ENCODE measurements around the gene CEACAM6.

The CEACAM6 gene

DNA sequence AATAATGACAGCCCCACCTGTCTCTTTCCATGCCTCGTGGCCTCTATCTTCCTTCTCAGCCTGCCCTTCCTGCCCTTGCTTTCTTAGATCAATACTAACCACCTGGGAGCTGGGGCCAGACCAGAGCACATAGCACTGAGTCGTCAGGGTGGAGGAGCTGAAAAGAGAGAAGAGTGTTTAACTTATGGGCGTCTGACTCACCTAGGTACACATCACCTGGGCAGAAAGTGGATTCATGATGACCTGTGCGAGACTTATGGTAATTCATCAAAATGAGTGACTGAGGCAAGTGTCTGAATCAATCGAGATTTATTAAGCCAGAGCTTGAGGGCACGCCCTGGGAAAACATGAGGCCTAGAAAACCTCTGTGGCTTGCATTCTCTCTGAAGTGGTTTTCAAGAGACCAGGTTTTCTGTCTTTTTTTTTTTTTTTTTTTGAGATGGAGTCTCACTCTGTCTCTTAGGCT lies 19.2 kb downstream of the CEACAM6 start:
- H3K9ac ChIP-seq (ENCODE audit: low read length), result no peak overlapping the region
- no peaks in the 10 kb centered on the region for H3K36me3 ChIP-seq (ENCODE audit: insufficient read depth, low read length)
- TF ChIP-seq EZH2 (IDR thresholded peaks at IDR 0.05; ENCODE audit: borderline replicate concordance, low read length), result no peak
- H3K4me2 ChIP-seq (ENCODE audit: low read length), result no peak overlapping the region
- H4K20me1 ChIP-seq (ENCODE audit: insufficient read depth, low read length), result no peaks in the 10 kb centered on the region
- no peak overlapping the region for H3K4me3 ChIP-seq (ENCODE audit: low read depth, low read length, poor library complexity, severe bottlenecking)
- no peak overlapping the region for H2AFZ ChIP-seq (ENCODE audit: low read length)
- H3K27me3 ChIP-seq (ENCODE audit: insufficient read depth, low read length), result no peaks in the 10 kb centered on the region
- H3K9me2 ChIP-seq (ENCODE audit: low read depth, low read length), result no peaks in the 10 kb centered on the region
- no peaks in the 10 kb centered on the region for H3K79me2 ChIP-seq (ENCODE audit: insufficient read depth, low read length)
- H3F3A ChIP-seq (ENCODE audit: insufficient read depth, low read length), result no peaks in the 10 kb centered on the region
- no peak overlapping the region for H3K27ac ChIP-seq (ENCODE audit: low read depth, low read length, poor library complexity, severe bottlenecking)
- no peaks in the 10 kb centered on the region for H3K9me3 ChIP-seq (ENCODE audit: low read length)
- no peaks in the 10 kb centered on the region for H3K4me1 ChIP-seq (ENCODE audit: insufficient read depth, low read length, severe bottlenecking)

DNA sequence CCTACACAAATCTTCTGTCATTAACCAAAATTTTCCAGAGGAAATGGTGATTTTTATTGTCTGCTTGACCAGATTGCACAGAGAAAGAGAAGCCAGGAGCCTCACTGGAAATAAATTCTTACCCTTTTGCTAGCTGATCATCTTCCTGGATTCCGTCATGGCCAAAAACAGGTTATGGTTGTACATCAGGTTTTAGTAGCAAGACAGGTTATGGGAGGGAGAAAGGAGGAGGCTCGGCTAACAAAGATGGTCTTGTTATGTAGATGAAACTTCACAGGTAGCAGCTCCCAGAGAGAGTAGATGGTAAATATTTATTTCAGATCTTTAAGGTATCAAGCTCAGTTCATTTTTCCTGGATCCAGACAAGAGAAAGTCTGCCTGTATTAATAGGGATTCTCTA lies 21.4 kb downstream of the CEACAM6 start:
- no peak for TF ChIP-seq EZH2 (IDR thresholded peaks at IDR 0.05; ENCODE audit: borderline replicate concordance, low read length)
- TF ChIP-seq, protein P1, sequence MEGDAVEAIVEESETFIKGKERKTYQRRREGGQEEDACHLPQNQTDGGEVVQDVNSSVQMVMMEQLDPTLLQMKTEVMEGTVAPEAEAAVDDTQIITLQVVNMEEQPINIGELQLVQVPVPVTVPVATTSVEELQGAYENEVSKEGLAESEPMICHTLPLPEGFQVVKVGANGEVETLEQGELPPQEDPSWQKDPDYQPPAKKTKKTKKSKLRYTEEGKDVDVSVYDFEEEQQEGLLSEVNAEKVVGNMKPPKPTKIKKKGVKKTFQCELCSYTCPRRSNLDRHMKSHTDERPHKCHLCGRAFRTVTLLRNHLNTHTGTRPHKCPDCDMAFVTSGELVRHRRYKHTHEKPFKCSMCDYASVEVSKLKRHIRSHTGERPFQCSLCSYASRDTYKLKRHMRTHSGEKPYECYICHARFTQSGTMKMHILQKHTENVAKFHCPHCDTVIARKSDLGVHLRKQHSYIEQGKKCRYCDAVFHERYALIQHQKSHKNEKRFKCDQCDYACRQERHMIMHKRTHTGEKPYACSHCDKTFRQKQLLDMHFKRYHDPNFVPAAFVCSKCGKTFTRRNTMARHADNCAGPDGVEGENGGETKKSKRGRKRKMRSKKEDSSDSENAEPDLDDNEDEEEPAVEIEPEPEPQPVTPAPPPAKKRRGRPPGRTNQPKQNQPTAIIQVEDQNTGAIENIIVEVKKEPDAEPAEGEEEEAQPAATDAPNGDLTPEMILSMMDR (IDR thresholded peaks at IDR 0.05; ENCODE audit: low read length), result no peak
- H3K9me3 ChIP-seq (ENCODE audit: low read length), result no peaks in the 10 kb centered on the region
- H3K9ac ChIP-seq (ENCODE audit: low read length), result no peak overlapping the region
- H3K79me2 ChIP-seq (ENCODE audit: insufficient read depth, low read length), result no peaks in the 10 kb centered on the region
- H3K27ac ChIP-seq (ENCODE audit: low read depth, low read length, poor library complexity, severe bottlenecking), result no peak overlapping the region
- no peak overlapping the region for H2AFZ ChIP-seq (ENCODE audit: low read length)
- no peaks in the 10 kb centered on the region for H3K4me1 ChIP-seq (ENCODE audit: insufficient read depth, low read length, severe bottlenecking)
- no peaks in the 10 kb centered on the region for H3F3A ChIP-seq (ENCODE audit: insufficient read depth, low read length)
- no peak overlapping the region for H3K4me2 ChIP-seq (ENCODE audit: low read length)
- H3K9me2 ChIP-seq (ENCODE audit: low read depth, low read length), result no peaks in the 10 kb centered on the region
- H4K20me1 ChIP-seq (ENCODE audit: insufficient read depth, low read length), result no peaks in the 10 kb centered on the region
- H3K27me3 ChIP-seq (ENCODE audit: insufficient read depth, low read length), result no peaks in the 10 kb centered on the region; the same call in 1 of the 2 replicates
- H3K36me3 ChIP-seq (ENCODE audit: insufficient read depth, low read length), result no peaks in the 10 kb centered on the region
- no peak overlapping the region for H3K4me3 ChIP-seq (ENCODE audit: low read depth, low read length, poor library complexity, severe bottlenecking)

DNA sequence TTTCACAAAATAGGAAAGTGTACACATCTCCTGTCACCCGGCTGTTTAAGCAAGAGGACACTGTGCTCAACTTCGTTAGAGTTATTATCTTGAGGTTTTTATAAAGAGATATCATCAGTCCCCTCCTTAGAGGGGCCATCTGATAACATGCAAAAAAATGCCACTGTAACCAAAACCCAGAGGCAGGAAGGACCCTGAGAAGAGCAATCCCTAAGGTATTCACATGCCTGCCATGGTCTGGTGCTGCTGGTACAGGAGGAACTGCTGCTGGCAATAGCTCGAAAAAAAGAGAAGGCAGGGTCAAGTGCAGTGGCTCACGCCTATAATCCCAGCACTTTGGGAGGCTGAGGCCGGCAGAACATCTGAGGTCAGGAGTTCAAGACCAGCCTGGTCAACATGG lies 28.3 kb downstream of the CEACAM6 start:
- TF ChIP-seq EZH2 (IDR thresholded peaks at IDR 0.05; ENCODE audit: borderline replicate concordance, low read length), result no peak
- TF ChIP-seq, protein P1 (IDR thresholded peaks at IDR 0.05; ENCODE audit: low read length), result no peak
- Histone ChIP-seq H3K9ac (ENCODE audit: low read length) (no peak overlapping the region), H3K4me1 (ENCODE audit: insufficient read depth, low read length, severe bottlenecking) (no peaks in the 10 kb centered on the region), H3K9me3 (ENCODE audit: low read length) (no peaks in the 10 kb centered on the region), H3K9me2 (ENCODE audit: low read depth, low read length) (no peaks in the 10 kb centered on the region), H3K79me2 (ENCODE audit: insufficient read depth, low read length) (no peaks in the 10 kb centered on the region), H3K27ac (ENCODE audit: low read depth, low read length, poor library complexity, severe bottlenecking) (no peak overlapping the region), H3K4me2 (ENCODE audit: low read length) (no peak overlapping the region), H3K36me3 (ENCODE audit: insufficient read depth, low read length) (no peaks in the 10 kb centered on the region), H2AFZ (ENCODE audit: low read length) (no peak overlapping the region), H3F3A (ENCODE audit: insufficient read depth, low read length) (no peaks in the 10 kb centered on the region), H4K20me1 (ENCODE audit: insufficient read depth, low read length) (no peaks in the 10 kb centered on the region), H3K27me3 (ENCODE audit: insufficient read depth, low read length) (no peaks in the 10 kb centered on the region; the same call in 1 of the 2 replicates), H3K4me3 (ENCODE audit: low read depth, low read length, poor library complexity, severe bottlenecking) (no peak overlapping the region)

GRCh38 chr19:41784312-41784711 lies 29.0 kb downstream of the CEACAM6 start:
- Histone ChIP-seq H3K9me3 (ENCODE audit: low read length) (no peaks in the 10 kb centered on the region), H3K4me2 (ENCODE audit: low read length) (no peak overlapping the region), H3K27ac (ENCODE audit: low read depth, low read length, poor library complexity, severe bottlenecking) (no peak overlapping the region), H3K9ac (ENCODE audit: low read length) (no peak overlapping the region), H3K79me2 (ENCODE audit: insufficient read depth, low read length) (no peaks in the 10 kb centered on the region), H3K9me2 (ENCODE audit: low read depth, low read length) (no peaks in the 10 kb centered on the region), H3K27me3 (ENCODE audit: insufficient read depth, low read length) (no peaks in the 10 kb centered on the region; the same call in 1 of the 2 replicates), H3K4me1 (ENCODE audit: insufficient read depth, low read length, severe bottlenecking) (no peaks in the 10 kb centered on the region), H3K36me3 (ENCODE audit: insufficient read depth, low read length) (no peaks in the 10 kb centered on the region), H2AFZ (ENCODE audit: low read length) (no peak overlapping the region), H4K20me1 (ENCODE audit: insufficient read depth, low read length) (no peaks in the 10 kb centered on the region), H3F3A (ENCODE audit: insufficient read depth, low read length) (no peaks in the 10 kb centered on the region), H3K4me3 (ENCODE audit: low read depth, low read length, poor library complexity, severe bottlenecking) (no peak overlapping the region)
- no peak for TF ChIP-seq EZH2 (IDR thresholded peaks at IDR 0.05; ENCODE audit: borderline replicate concordance, low read length)
- TF ChIP-seq, protein P1 (IDR thresholded peaks at IDR 0.05; ENCODE audit: low read length), result no peak
